SJSA1 (cell line): ENCODE data around the gene ATP8A2. TPM values are rescaled to one million over a fixed set of nuclear protein-coding genes. Genes with fewer than 3 reads are reported as not detected.

ENCODE experiments used
- DNase-seq, 2 experiments: peaks; one replicate each; pipeline ENCODE4 v3.0.0-alpha.2; 2015 to 2020; ENCODE audit warnings: low spot score in 2 of 2, low read depth in 1 of 2
- H3K27ac ChIP-seq: fragments of 250-450 bp; sonication (Bioruptor Pico); 2 replicates; pipeline ENCODE4 v1.5.1; 2020; ENCODE audit warnings: mild to moderate bottlenecking, moderate library complexity
- H3K27me3 ChIP-seq: fragments of 250-450 bp; sonication (Bioruptor Pico); replicated peaks from 2 replicates; pipeline ENCODE4 v1.5.1; 2020; ENCODE audit warnings: mild to moderate bottlenecking, moderate library complexity
- H3K36me3 ChIP-seq: fragments of 250-450 bp; sonication (Bioruptor Pico); 2 replicates; pipeline ENCODE4 v1.5.1; 2020; ENCODE audit warnings: mild to moderate bottlenecking
- H3K4me1 ChIP-seq: fragments of 250-450 bp; sonication (Bioruptor Pico); replicated peaks from 2 replicates; pipeline ENCODE4 v1.6.1; 2021; ENCODE audit warnings: mild to moderate bottlenecking
- H3K4me3 ChIP-seq: fragments of 250-450 bp; sonication (Bioruptor Pico); 2 replicates; pipeline ENCODE4 v1.5.1; 2020; ENCODE audit warnings: mild to moderate bottlenecking
- H3K9me3 ChIP-seq: fragments of 250-450 bp; sonication (Bioruptor Pico); replicated peaks from 2 replicates; pipeline ENCODE4 v1.5.1; 2020; ENCODE audit warnings: mild to moderate bottlenecking
- total RNA-seq: library from RNA; depleted of rRNA; stranded (reverse); fragments of >200 nt; shearing (Covaris generic); gene quantifications from 2 replicates; pipeline ENCODE4 v1.2.3, GENCODE V29; 2014

Gene ATP8A2
- total RNA-seq, 1 experiment from 2014 or later: 0.13 TPM

DNA sequence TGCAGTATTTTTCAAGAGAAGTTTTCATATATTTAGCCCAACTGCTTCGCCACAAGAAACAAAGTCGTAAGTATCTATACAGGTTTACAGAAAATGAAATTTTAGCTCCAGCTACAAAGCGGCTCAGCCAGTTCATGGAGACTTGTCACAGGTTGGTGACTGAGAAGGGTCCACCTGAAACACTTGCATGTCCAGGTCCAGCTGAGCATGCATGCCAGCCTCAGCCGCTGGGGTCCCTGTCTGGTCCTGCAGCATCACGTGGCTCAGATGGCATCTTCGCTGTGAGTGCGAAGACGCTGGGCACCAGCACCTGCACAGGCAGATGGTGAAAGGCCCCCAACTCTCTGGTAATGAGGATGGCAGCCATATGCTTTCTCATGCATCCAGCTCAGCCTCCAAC, 616.2 kb downstream of the ATP8A2 start:
- Histone ChIP-seq H3K36me3 (no peaks in the 10 kb centered on the region), H3K4me3 (no peak overlapping the region), H3K9me3 (no peaks in the 10 kb centered on the region), H3K27ac (no peak overlapping the region), H3K4me1 (0 out of 2 replicates have a peak, but pooled peaks cover 3% of the 10 kb centered on the region), H3K27me3 (no peaks in the 10 kb centered on the region)
- DNase-seq: no peak

DNA sequence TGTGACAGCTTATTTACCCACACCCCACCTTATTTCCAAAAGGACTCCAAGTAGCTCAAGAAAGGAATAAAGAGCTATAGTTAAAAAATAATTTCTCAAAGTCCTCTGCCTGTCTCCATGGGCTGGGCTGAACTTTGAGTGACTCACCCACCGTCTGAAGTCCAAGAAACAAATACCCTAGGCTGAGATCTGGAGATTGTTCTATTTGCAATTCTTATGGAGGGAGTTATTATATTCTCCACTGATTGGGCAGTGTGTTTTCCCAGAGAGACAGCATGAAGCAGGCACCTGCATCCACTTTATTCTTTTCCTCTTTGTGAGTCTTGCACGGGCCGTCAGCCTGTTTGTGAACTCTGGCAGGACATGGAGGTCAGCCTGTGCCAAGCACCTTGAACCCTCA, 616.9 kb downstream of the ATP8A2 start:
- no peaks in the 10 kb centered on the region for H3K36me3 ChIP-seq
- H3K27ac ChIP-seq: no peak overlapping the region
- DNase-seq: no peak
- no peaks in the 10 kb centered on the region for H3K27me3 ChIP-seq
- H3K4me1 ChIP-seq: 0 out of 2 replicates have a peak, but pooled peaks cover 3% of the 10 kb centered on the region
- H3K4me3 ChIP-seq: no peak overlapping the region
- H3K9me3 ChIP-seq: no peaks in the 10 kb centered on the region

DNA sequence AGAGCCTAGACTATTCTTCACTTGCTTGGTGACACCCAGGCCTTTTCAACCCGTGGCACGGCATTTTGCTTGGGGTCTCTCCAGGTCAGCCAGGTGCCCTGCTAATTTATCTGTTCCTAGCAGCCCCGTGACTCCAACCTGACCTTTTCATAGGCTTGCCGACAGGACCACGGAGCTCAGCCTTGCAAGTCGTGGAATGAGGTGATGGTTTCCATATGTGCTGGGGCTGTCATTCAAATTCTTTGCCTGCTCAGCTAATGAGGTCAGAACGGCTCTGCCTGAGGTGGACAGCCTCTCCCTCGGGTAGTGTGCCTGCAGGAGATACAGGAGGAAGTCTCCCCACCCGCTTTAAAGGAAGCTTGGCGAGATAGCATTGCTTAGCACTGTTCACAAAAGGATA, 619.0 kb downstream of the ATP8A2 start:
- Histone ChIP-seq H3K36me3 (no peaks in the 10 kb centered on the region), H3K4me3 (no peak overlapping the region), H3K4me1 (no peaks in the 10 kb centered on the region), H3K27ac (no peak overlapping the region), H3K27me3 (no peaks in the 10 kb centered on the region), H3K9me3 (no peaks in the 10 kb centered on the region)
- no peak for DNase-seq

DNA sequence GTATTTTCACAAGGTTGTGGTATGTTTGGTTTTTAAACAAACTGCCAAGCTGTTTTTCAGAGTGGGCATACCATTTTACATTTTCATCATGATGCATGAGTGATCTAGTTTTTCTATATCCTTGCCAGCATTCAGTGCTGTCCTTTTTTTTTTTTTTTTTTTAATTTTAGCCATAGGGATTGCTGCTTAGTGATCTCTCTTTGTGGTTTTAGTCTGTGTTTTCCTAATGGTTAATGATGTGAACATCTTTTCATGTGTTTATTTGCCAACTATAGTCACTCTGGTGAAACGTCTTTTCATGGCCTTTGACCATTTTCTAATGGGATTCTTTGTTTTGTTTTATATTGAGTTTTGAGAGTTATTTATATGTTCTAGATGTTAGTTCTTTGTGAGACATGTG, 620.3 kb downstream of the ATP8A2 start:
- no peaks in the 10 kb centered on the region for H3K36me3 ChIP-seq
- no peak for DNase-seq

DNA sequence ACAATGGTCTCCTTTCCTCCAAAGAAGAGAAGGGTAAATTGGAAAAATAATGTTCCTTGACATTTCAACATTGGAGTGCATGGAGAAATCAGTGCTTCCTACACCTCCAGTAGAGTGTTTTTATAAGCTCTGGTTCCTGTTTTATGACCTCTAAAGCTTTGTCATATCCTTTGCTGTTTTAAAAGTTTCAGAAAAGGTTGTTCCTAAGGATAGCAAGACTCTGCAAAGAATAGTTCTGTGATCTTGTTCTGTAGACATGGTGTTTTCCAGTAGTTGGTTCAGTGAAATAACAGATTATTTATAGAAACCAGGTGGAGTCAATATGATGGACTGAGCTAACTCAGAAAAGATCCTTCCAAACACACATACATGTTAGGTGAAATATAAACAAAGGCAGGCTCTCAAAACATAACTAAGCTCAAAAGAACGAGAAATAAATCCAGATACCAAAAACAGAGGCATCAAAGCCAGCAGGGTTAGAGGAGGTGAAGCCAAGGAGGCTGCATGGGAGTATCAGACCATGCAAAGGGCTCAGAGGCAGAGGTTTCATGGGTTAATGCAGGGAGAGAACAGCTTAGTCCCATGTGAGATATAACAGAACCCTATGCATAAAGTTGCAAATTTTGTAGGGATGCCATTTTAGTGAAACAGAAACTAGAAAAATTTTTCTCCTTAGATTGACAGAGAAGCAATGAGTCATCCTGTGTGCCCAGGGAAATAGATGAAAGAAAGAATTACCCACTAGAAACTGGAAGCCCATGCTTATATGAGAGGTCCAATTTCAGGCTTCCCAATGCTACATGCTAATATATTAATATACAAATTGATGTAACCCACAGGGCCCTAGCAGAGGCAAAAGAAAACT, 635.7 kb downstream of the ATP8A2 start:
- Histone ChIP-seq H3K27ac (no peak overlapping the region), H3K9me3 (no peaks in the 10 kb centered on the region), H3K4me1 (no peaks in the 10 kb centered on the region), H3K27me3 (no peaks in the 10 kb centered on the region), H3K4me3 (no peak overlapping the region), H3K36me3 (no peaks in the 10 kb centered on the region)
- DNase-seq: no peak

More for the DNA sequence above, 620.3 kb downstream of the ATP8A2 start:
- Histone ChIP-seq H3K27me3 (no peaks in the 10 kb centered on the region), H3K4me3 (no peak overlapping the region), H3K27ac (no peak overlapping the region), H3K9me3 (no peaks in the 10 kb centered on the region), H3K4me1 (no peaks in the 10 kb centered on the region)

DNA sequence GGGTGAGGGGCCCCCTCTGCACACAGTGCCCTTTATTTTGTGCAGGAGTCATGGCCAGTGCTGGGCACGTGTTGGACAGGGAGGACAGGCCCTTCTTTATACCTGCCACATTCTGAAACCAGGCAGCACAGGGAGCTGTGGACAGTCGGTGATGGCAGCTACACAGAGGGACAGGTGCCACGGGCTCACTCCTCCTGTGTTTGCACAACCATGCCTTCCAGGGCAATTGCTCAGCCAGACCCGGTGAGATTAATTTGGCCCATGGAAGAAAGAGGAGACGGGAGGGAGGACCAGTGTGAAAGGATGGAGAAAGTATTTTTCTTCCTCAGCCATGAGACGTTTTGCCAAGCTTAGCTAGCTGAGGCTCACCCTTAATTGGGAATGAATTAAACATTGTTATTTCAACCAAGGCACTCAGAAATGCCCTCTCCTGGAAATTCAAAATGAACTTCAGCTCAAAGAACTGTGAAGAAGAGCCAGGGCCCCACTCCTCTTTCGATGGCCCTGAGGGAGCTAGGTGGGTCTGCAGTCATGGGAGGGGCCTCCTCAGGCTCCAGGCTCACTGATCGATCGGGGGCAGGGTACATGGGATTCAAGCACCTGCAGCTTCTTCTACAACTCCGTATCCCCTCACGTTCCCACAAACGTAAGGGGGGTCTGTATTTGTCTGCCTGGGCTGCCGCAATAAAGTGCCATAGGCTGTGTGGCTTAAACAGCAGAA, 638.9 kb downstream of the ATP8A2 start:
- H3K27me3 ChIP-seq: no peaks in the 10 kb centered on the region

DNA sequence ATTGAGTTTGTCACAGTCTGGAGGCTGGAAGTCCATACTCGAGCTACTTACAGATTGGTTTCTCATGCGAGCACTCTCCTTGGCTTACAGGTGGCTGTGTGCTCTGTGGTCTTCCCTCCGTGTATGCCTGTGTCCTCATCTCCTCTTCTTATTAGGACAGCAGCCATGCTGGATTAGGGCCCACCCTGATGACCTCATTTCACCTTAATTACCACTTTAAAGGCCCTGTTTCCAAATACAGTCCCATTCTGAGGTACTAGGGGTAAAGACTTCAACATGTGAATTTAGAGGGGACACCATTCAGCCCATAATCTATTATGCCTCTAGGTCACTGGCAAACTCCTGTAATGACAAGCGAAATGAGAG, 639.4 kb downstream of the ATP8A2 start:
- Histone ChIP-seq H3K4me1 (no peaks in the 10 kb centered on the region), H3K27me3 (no peaks in the 10 kb centered on the region), H3K27ac (no peak overlapping the region), H3K9me3 (no peaks in the 10 kb centered on the region), H3K36me3 (no peaks in the 10 kb centered on the region), H3K4me3 (no peak overlapping the region)
- DNase-seq: no peak

More for the DNA sequence above, 638.9 kb downstream of the ATP8A2 start:
- H3K4me1 ChIP-seq: no peaks in the 10 kb centered on the region
- H3K27ac ChIP-seq: no peak overlapping the region
- H3K4me3 ChIP-seq: no peak overlapping the region
- no peaks in the 10 kb centered on the region for H3K9me3 ChIP-seq
- no peak for DNase-seq
- no peaks in the 10 kb centered on the region for H3K36me3 ChIP-seq

DNA sequence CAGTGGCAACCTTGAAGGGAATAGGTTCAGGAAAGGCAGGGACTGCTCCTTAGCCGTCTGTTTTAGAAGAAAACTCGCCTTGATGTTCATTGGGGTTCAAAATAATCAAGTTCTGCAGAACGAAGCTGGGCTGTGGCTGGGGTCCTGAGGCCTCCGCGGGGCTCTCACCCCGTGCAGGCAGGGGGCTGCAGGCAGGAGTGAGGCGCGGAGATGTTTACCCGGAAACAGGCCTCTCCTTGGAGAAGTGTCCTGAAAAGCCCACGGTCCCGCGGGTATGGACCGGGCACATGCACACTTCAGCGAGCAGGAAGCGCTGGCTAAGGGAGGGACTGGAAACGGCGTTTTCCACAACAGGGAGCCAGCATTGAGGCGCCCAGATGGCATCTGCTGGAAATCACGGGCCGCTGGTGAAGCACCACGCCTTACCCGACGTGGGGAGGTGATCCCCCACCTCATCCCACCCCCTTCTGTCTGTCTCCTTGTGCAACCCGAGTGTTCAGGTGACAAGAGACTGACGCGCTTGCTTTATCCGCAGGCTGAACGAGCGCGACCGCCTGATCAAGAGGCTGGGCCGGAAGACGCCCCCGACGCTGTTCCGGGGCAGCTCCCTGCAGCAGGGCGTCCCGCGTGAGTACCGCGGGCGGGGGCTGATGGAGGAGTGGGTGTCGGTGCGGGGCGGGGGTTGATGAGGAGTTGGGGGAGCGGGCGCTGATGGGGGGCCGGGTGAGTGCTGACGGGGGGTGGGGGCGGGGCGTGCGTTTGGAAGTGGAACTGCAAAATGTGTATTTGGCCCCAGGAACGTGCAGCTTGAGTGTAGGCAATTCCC, 640.4 kb downstream of the ATP8A2 start:
- no peaks in the 10 kb centered on the region for H3K27me3 ChIP-seq
- no peaks in the 10 kb centered on the region for H3K4me1 ChIP-seq
- no peaks in the 10 kb centered on the region for H3K36me3 ChIP-seq
- no peak overlapping the region for H3K4me3 ChIP-seq
- H3K9me3 ChIP-seq: no peaks in the 10 kb centered on the region
- H3K27ac ChIP-seq: no peak overlapping the region
- no peak for DNase-seq

DNA sequence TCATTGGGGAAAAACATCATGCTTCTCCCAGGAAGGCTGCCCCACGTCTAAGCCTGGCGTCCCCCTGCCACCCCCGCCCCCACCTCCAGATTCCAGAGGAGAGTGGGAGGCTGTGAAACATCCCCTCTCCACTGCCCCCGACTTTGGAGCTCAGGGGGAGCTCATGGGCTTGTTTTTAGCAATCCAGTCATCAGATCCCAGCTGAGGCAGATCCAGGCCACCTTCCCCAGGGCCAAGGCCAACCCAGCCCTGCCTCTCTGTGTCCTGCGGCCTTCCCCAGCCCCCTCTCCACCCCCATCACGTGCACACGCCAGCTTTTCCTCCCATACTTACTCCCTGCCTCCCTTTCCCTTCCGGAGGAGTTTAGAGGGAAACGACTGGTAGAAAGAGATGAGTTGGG, 641.2 kb downstream of the ATP8A2 start:
- Histone ChIP-seq H3K27ac (no peak overlapping the region), H3K4me3 (no peak overlapping the region), H3K27me3 (no peaks in the 10 kb centered on the region), H3K36me3 (no peaks in the 10 kb centered on the region), H3K4me1 (peaks cover 1% of the 10 kb centered on the region), H3K9me3 (no peaks in the 10 kb centered on the region)
- no peak for DNase-seq

DNA sequence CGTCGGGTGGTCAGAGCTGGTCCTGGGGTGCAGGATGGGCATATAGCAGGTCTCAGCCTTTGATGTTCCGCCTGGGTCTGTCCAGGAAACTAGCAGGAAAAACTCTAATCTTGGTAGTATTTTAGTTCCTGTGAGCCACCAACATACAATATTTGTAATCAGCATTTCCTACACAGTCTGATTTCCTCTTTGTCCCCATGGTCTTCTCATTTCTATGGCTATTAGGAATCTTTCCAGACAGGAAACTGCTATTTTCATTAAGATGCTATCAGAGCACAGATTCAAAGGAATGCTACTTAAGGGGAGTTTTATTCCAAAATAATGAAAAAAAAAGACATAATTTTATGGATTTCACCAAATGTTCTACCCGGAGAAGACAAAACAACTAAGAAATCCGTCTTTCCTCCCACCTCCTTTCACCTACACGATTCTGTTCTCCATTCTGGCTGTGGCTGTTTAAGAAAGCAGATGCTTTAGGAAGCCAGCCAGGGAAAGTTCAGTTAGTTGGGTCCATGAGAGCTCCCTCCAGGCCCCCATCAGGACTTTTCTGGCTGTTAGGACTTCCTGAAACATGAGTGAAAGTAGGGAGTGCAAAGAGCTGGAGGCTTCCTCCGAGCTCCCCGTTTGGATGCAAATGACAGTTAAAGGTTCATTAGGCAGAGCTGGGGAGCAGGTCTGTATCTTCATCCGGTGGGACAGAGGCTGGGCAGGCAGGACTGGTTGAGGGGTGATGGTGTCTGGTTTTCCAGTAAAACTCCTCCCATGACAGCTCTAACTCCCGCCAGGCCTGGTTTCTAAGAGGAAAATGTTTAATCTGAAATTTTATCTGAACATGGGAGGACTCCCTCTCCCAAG, 643.7 kb downstream of the ATP8A2 start:
- no peaks in the 10 kb centered on the region for H3K27me3 ChIP-seq
- no peak for DNase-seq
- H3K9me3 ChIP-seq: no peaks in the 10 kb centered on the region
- no peak overlapping the region for H3K4me3 ChIP-seq
- H3K36me3 ChIP-seq: no peaks in the 10 kb centered on the region
- no peak overlapping the region for H3K27ac ChIP-seq
- peaks cover 24% of the 10 kb centered on the region for H3K4me1 ChIP-seq

DNA sequence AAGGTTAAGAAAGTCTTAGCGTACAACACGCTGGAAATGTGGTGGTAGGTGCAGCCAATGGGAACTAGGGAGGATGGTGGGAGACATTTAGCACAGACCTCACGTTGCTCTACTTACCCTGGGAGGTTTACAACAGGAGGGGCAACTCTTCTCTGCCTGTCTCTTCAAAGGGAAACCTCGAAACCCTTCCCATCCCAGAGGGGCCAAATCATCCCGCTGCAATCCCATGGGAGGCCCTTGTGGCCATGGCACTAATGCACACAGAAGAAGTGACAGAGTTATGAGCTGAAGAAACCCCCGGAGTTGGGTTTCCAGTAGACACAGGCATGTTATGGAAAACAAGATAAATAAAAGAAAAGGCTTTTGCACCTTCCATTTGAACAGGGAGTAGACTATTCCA, 644.4 kb downstream of the ATP8A2 start:
- Histone ChIP-seq H3K4me1 (peaks cover 30% of the 10 kb centered on the region), H3K27ac (no peak overlapping the region)

DNA sequence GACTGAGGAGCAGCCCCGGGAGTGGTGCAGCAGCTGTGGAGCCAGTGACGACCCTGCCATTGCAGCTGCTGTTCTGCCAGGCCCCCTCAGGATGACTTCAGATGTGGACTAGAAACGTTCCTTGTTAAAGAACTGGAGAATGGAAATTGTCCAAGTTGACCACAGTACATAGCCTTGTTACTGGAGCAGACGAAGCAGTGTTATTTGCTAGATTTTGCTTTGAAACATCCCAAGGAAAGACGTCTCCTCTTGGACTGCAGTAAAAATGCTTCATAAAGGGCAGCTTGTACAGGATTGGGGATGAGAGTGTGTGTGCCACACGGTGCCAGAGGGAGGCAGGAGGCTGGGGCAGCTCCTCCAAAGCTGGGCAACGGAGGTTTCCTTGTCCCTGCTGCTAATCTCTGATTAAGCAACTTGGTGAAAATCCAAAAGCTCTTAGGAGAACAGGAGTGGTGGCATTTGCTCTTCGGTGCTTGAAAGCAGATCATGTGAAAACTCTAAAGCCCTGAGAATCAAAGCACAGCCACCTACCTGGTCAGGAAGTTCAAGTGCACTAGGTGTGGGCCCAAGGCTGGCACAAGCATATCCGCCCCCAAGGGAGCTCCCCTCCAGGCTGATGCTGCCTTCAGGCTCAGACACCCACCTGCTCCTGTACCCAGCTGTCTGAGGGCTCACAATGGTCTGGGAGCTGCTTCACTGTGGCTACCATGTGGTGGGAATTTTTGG, 645.6 kb downstream of the ATP8A2 start:
- no peak overlapping the region for H3K4me3 ChIP-seq
- no peak for DNase-seq

More for the DNA sequence above, 644.4 kb downstream of the ATP8A2 start:
- Histone ChIP-seq H3K4me3 (no peak overlapping the region), H3K27me3 (no peaks in the 10 kb centered on the region), H3K36me3 (no peaks in the 10 kb centered on the region), H3K9me3 (no peaks in the 10 kb centered on the region)
- DNase-seq: no peak

More for the DNA sequence above, 645.6 kb downstream of the ATP8A2 start:
- Histone ChIP-seq H3K36me3 (no peaks in the 10 kb centered on the region), H3K9me3 (no peaks in the 10 kb centered on the region), H3K4me1 (peaks cover 42% of the 10 kb centered on the region), H3K27me3 (no peaks in the 10 kb centered on the region), H3K27ac (no peak overlapping the region)
